Cardiac muscle cell (in vitro differentiated cells and primary cell): Measurements from ENCODE around the gene STK10. TPM values are rescaled to one million over a fixed set of nuclear protein-coding genes. Genes with fewer than 3 reads are reported as not detected.
A peak's percentile ranks its signal among the peaks of the same experiment; 100 is the strongest.

Experiments used
- DNase-seq, 2 donors: peaks; one replicate each; pipeline versions ENCODE4 v3.0.0 to v3.0.0-alpha.2; 2010 to 2017; ENCODE audit warnings: low read depth in 1 of 2, low spot score in 1 of 2
- H3K27ac ChIP-seq: fragments of 200-600 bp; sonication (generic); 2 replicates; pipeline ENCODE4 v1.5.1; 2016
- H3K27me3 ChIP-seq: fragments of 200-600 bp; sonication (generic); 2 replicates; pipeline ENCODE4 v1.6.0; 2016; ENCODE audit warnings: control low read depth
- H3K36me3 ChIP-seq: fragments of 200-600 bp; sonication (generic); 2 replicates; pipeline ENCODE4 v1.5.1; 2016; ENCODE audit warnings: control low read depth
- H3K4me1 ChIP-seq: fragments of 200-600 bp; sonication (generic); 2 replicates; pipeline ENCODE4 v1.8.1; 2017; ENCODE audit warnings: low read depth, mild to moderate bottlenecking, mixed run types
- H3K4me3 ChIP-seq: fragments of 200-600 bp; sonication (generic); 2 replicates; pipeline ENCODE4 v1.5.1; 2016; ENCODE audit warnings: mild to moderate bottlenecking
- H3K9me3 ChIP-seq: fragments of 200-600 bp; sonication (generic); 2 replicates; pipeline ENCODE4 v1.5.1; 2017; ENCODE audit warnings: low read depth, mild to moderate bottlenecking, control low read depth
- CTCF ChIP-seq: IDR thresholded peaks from 2 replicates; pipeline ENCODE4 v1.5.1; 2012; ENCODE audit warnings: low read depth, mild to moderate bottlenecking, low read length
- polyA plus RNA-seq: library from polyadenylated mRNA; unstranded; fragments of >200 nt; fragmentation: Nextera tagmentation; extraction: Ambion mirVana; gene quantifications from 2 replicates; pipeline ENCODE4 v1.2.1, GENCODE V29; 2016
- total RNA-seq: library from RNA; depleted of rRNA; stranded (reverse); fragments of >200 nt; gene quantifications from 2 replicates; pipeline ENCODE4 v1.2.3, GENCODE V29; 2016

Gene STK10
- total and polyA plus RNA-seq, 2 experiments from 2014 or later, result 10.8 to 16.4 TPM

GRCh38 chr5:172074896-172075295 is 113.1 kb downstream of the STK10 start:
- Histone ChIP-seq H3K27me3 (no peaks in the 10 kb centered on the region), H3K27ac (no peak overlapping the region), H3K36me3 (no peaks in the 10 kb centered on the region), H3K9me3 (no peaks in the 10 kb centered on the region), H3K4me3 (no peak overlapping the region), H3K4me1 (no peaks in the 10 kb centered on the region)
- DNase-seq, result no peak
- TF ChIP-seq CTCF, result no peak

- Histone ChIP-seq H3K4me1 (no peaks in the 10 kb centered on the region), H3K4me3 (no peak overlapping the region), H3K36me3 (no peaks in the 10 kb centered on the region), H3K9me3 (no peaks in the 10 kb centered on the region), H3K27me3 (no peaks in the 10 kb centered on the region), H3K27ac (no peak overlapping the region)
- TF ChIP-seq CTCF, result no peak
- DNase-seq, result no peak
Observed at GRCh38 chr5:172071309-172071875, 116.6 kb downstream of the STK10 start.

- H3K27ac ChIP-seq, result no peak overlapping the region
- no peaks in the 10 kb centered on the region for H3K9me3 ChIP-seq
- no peaks in the 10 kb centered on the region for H3K27me3 ChIP-seq
- no peaks in the 10 kb centered on the region for H3K36me3 ChIP-seq
- H3K4me3 ChIP-seq, result no peak overlapping the region
- peak in 1 of 2 donors; percentile 36 for DNase-seq
- no peak for TF ChIP-seq CTCF
- peaks cover 7% of the 10 kb centered on the region for H3K4me1 ChIP-seq
Observed at GRCh38 chr5:172065431-172066065, 122.5 kb downstream of the STK10 start.

- Histone ChIP-seq H3K9me3 (no peaks in the 10 kb centered on the region), H3K27ac (no peak overlapping the region), H3K36me3 (peaks cover 2% of the 10 kb centered on the region), H3K27me3 (no peaks in the 10 kb centered on the region), H3K4me3 (no peak overlapping the region), H3K4me1 (peaks cover 7% of the 10 kb centered on the region)
- DNase-seq, result no peak
- TF ChIP-seq CTCF, result no peak
Observed at GRCh38 chr5:172064766-172065165, 123.3 kb downstream of the STK10 start.

- no peak for TF ChIP-seq CTCF
- Histone ChIP-seq H3K36me3 (peaks cover 2% of the 10 kb centered on the region), H3K27ac (peak overlapping the region; percentile 60), H3K27me3 (no peaks in the 10 kb centered on the region), H3K4me3 (no peak overlapping the region), H3K9me3 (no peaks in the 10 kb centered on the region), H3K4me1 (peaks cover 7% of the 10 kb centered on the region)
- no peak for DNase-seq
Observed at GRCh38 chr5:172064358-172064757, 123.7 kb downstream of the STK10 start.
